HG03520 (cell line): ENCODE data around the gene OLR1.

Experiments used
- ATAC-seq: cut with Tn5 transposase; IDR thresholded peaks from one replicate; pipeline ENCODE4 v1.9.1; 2021; ENCODE audit warnings: mild to moderate bottlenecking, moderate library complexity; ENCODE audit not compliant: unreplicated experiment

The OLR1 gene

GRCh38 chr12:10110256-10110844 lies 61.6 kb downstream of the OLR1 start:
- no peak for ATAC-seq
